ENCODE data around the gene SLC2A11. TPM values are rescaled to one million over a fixed set of nuclear protein-coding genes. Genes with fewer than 3 reads are reported as not detected.

The SLC2A11 gene
- 7.9 to 11.3 TPM (median 10.2 TPM) in 5 replicates for total RNA-seq (2022; extraction: Qiagen RNA extraction)

GRCh38 chr22:23857606-23858483 is at the start of gene SLC2A11:
TSS of gene SLC2A11 (plus strand) at chr22:23857875. CDS start at chr22:23858000, 125 bp downstream.

GRCh38 chr22:23838681-23839468 is 18.8 kb upstream of the SLC2A11 start, which contains the start of gene DERL3:
TSS of gene DERL3 (minus strand) at chr22:23839006. CDS start at chr22:23838987, 19 bp downstream.

GRCh38 chr22:23893945-23894709 is 36.5 kb downstream of the SLC2A11 start, which contains the start of gene MIF:
TSS of gene MIF (plus strand) at chr22:23894383. CDS start at chr22:23894475, 92 bp downstream.

Other genes starting within 250 kb of the SLC2A11 start
- gene DRICH1, start 225.6 kb upstream of the SLC2A11 start, total RNA-seq (2022; extraction: Qiagen RNA extraction), result 0.11 to 0.41 TPM (median 0.12 TPM) in 4 of 5 replicates, not detected in the other
- not detected in 5 replicates for gene RGL4, start 166.9 kb upstream of the SLC2A11 start, total RNA-seq (2022; extraction: Qiagen RNA extraction)
- 1.1 to 1.5 TPM (median 1.3 TPM) in 5 replicates for gene ZNF70, start 106.8 kb upstream of the SLC2A11 start, total RNA-seq (2022; extraction: Qiagen RNA extraction)
- 0.33 to 1.2 TPM (median 0.80 TPM) in 5 replicates for gene VPREB3, start 103.5 kb upstream of the SLC2A11 start, total RNA-seq (2022; extraction: Qiagen RNA extraction)
- not detected in 5 replicates for gene C22orf15, start 94.9 kb upstream of the SLC2A11 start, total RNA-seq (2022; extraction: Qiagen RNA extraction)
- gene CHCHD10, start 89.9 kb upstream of the SLC2A11 start, total RNA-seq (2022; extraction: Qiagen RNA extraction), result 92.9 to 197 TPM (median 166 TPM) in 5 replicates
- gene MMP11, start 85.0 kb upstream of the SLC2A11 start, total RNA-seq (2022; extraction: Qiagen RNA extraction), result 0.13 to 0.24 TPM (median 0.15 TPM) in 5 replicates
- 49.6 to 56.0 TPM (median 54.7 TPM) in 5 replicates for gene SMARCB1, start 70.9 kb upstream of the SLC2A11 start, total RNA-seq (2022; extraction: Qiagen RNA extraction)
- gene DERL3, start 18.9 kb upstream of the SLC2A11 start, total RNA-seq (2022; extraction: Qiagen RNA extraction), result 0.35 to 0.88 TPM (median 0.74 TPM) in 5 replicates
- 512 to 892 TPM (median 860 TPM) in 5 replicates for gene MIF, start 36.5 kb downstream of the SLC2A11 start, total RNA-seq (2022; extraction: Qiagen RNA extraction)
- gene GSTT2B, start 103.3 kb downstream of the SLC2A11 start, total RNA-seq (2022; extraction: Qiagen RNA extraction), result 0.16 to 0.35 TPM (median 0.26 TPM) in 5 replicates
- gene DDTL, start 109.0 kb downstream of the SLC2A11 start, total RNA-seq (2022; extraction: Qiagen RNA extraction), result 1.4 to 2.3 TPM (median 1.6 TPM) in 5 replicates
- 107 to 148 TPM (median 134 TPM) in 5 replicates for gene DDT, start 116.6 kb downstream of the SLC2A11 start, total RNA-seq (2022; extraction: Qiagen RNA extraction)
- not detected in 5 replicates for gene GSTT2, start 122.3 kb downstream of the SLC2A11 start, total RNA-seq (2022; extraction: Qiagen RNA extraction)
- not detected in 5 replicates for gene GSTT4, start 147.6 kb downstream of the SLC2A11 start, total RNA-seq (2022; extraction: Qiagen RNA extraction)
- gene CABIN1, start 153.4 kb downstream of the SLC2A11 start, total RNA-seq (2022; extraction: Qiagen RNA extraction), result 20.6 to 38.7 TPM (median 35.5 TPM) in 5 replicates